Tibial nerve (tissue), 4 donors: Measurements from ENCODE around the gene SLC15A5. TPM values are rescaled to one million over a fixed set of nuclear protein-coding genes. Genes with fewer than 3 reads are reported as not detected.

ENCODE experiments used
- DNase-seq, 2 donors: peaks; one replicate each; pipeline ENCODE4 v3.0.0-alpha.2; 2019; ENCODE audit warnings: low spot score in 2 of 2
- H3K27ac ChIP-seq, 4 donors: fragments of 200-600 bp; sonication (generic) in 3 of 4; one replicate each; pipeline ENCODE4 v1.5.1; 2017 to 2019; ENCODE audit warnings: mild to moderate bottlenecking in 1 of 4
- H3K27me3 ChIP-seq, 2 donors: fragments of 200-600 bp; sonication (generic) in 1 of 2; one replicate each; pipeline versions ENCODE4 v1.5.1 to v1.6.0; 2017 to 2019
- H3K36me3 ChIP-seq, 3 donors: fragments of 200-600 bp; sonication (generic); one replicate each; pipeline ENCODE4 v1.5.1; 2018 to 2019
- H3K4me1 ChIP-seq, 4 donors: fragments of 200-600 bp; sonication (generic) in 3 of 4; one replicate each; pipeline ENCODE4 v1.5.1; 2017 to 2019
- H3K4me3 ChIP-seq, 4 donors: fragments of 200-600 bp; sonication (generic) in 3 of 4; one replicate each; pipeline ENCODE4 v1.5.1; 2017 to 2019; ENCODE audit warnings: mild to moderate bottlenecking in 1 of 4, moderate library complexity in 1 of 4
- H3K9me3 ChIP-seq, 4 donors: fragments of 200-600 bp; sonication (generic) in 3 of 4; one replicate each; pipeline ENCODE4 v1.5.1; 2017 to 2019
- EP300 ChIP-seq, 2 donors: sonication (generic); formaldehyde crosslinking; IDR thresholded peaks; one replicate each; pipeline ENCODE4 v1.6.1; 2017; ENCODE audit warnings: antibody characterized with exemption in 2 of 2, mild to moderate bottlenecking in 1 of 2
- POLR2A ChIP-seq, 2 donors: fragments of 450-650 bp; IDR thresholded peaks; one replicate each; pipeline ENCODE4 v1.6.1; 2017; ENCODE audit warnings: antibody characterized with exemption in 2 of 2, mild to moderate bottlenecking in 2 of 2, moderate library complexity in 2 of 2
- WGBS, 2 donors: methylation state at CpG; one replicate each; pipeline ENCODE4 v1.1.5; 2018; 5-methylcytosine and 5-hydroxymethylcytosine counted together
- total RNA-seq, 4 donors: library from RNA; depleted of rRNA; stranded (reverse); fragments of >200 nt; gene quantifications; one replicate each; pipeline ENCODE4 v1.1.0, GENCODE V29; 2016
- TF ChIP-seq, protein P1 (sequence below), 5 experiments: fragments of 200-600 bp in 3 of 5; fragments of 450-650 bp in 2 of 5; sonication (generic) in 3 of 5; IDR thresholded peaks; one replicate each; pipeline ENCODE4 v1.5.1; 2016 to 2019; ENCODE audit warnings: antibody characterized with exemption in 5 of 5, mild to moderate bottlenecking in 3 of 5, moderate library complexity in 2 of 5

Gene SLC15A5
- total RNA-seq, 4 donors from 2014 or later: not detected

- WGBS, 2 donors: 10 to 18% methylated on average over 2 of the region's 2 CpGs
- Histone ChIP-seq H3K27me3 (no peaks in the 10 kb centered on the region), H3K4me3 (no peak overlapping the region), H3K9me3 (no peaks in the 10 kb centered on the region), H3K36me3 (no peaks in the 10 kb centered on the region), H3K4me1 (peaks cover 0 to 25% (median 3%) of the 10 kb centered on the region in 4 donors), H3K27ac (peak overlapping the region in 2 of 4 donors; percentile 61 to 70)
- TF ChIP-seq, protein P1, sequence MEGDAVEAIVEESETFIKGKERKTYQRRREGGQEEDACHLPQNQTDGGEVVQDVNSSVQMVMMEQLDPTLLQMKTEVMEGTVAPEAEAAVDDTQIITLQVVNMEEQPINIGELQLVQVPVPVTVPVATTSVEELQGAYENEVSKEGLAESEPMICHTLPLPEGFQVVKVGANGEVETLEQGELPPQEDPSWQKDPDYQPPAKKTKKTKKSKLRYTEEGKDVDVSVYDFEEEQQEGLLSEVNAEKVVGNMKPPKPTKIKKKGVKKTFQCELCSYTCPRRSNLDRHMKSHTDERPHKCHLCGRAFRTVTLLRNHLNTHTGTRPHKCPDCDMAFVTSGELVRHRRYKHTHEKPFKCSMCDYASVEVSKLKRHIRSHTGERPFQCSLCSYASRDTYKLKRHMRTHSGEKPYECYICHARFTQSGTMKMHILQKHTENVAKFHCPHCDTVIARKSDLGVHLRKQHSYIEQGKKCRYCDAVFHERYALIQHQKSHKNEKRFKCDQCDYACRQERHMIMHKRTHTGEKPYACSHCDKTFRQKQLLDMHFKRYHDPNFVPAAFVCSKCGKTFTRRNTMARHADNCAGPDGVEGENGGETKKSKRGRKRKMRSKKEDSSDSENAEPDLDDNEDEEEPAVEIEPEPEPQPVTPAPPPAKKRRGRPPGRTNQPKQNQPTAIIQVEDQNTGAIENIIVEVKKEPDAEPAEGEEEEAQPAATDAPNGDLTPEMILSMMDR (IDR thresholded peaks at IDR 0.05): no peak
- TF ChIP-seq EP300 (IDR thresholded peaks at IDR 0.05) (no peak), POLR2A (IDR thresholded peaks at IDR 0.05) (no peak)
- peak in 1 of 2 donors; percentile 68 for DNase-seq
These were observed 21.9 kb upstream of the SLC15A5 start for GRCh38 chr12:16299403-16299802.

DNA sequence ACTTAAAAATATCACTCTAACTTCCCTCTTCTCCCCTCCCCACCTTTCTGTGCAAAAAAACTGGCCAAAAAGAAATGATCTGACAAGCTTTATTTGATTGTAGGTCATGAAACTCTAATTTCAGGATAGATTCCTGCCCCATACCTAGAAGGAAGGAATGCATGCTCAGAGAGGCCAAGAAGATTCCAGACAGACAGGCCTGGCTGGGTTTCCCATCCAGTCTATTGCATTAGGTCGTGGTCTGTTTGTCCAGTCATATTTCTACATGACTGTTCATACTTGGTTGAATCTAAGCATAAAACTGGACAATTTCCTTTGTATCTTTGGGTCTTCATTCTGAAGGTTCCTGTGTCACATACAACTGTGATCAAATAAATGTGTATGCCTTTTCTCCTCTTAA, 20.0 kb upstream of the SLC15A5 start:
- Histone ChIP-seq H3K27me3 (no peaks in the 10 kb centered on the region), H3K27ac (no peak overlapping the region), H3K4me3 (no peak overlapping the region), H3K36me3 (no peaks in the 10 kb centered on the region), H3K4me1 (peaks cover 0 to 25% (median 3%) of the 10 kb centered on the region in 4 donors), H3K9me3 (no peaks in the 10 kb centered on the region)
- TF ChIP-seq POLR2A (IDR thresholded peaks at IDR 0.05) (no peak), EP300 (IDR thresholded peaks at IDR 0.05) (no peak)
- TF ChIP-seq, protein P1 (IDR thresholded peaks at IDR 0.05): no peak
- no peak for DNase-seq
- WGBS, 2 donors: 71 to 75% methylated on average over 1 of the region's 1 CpG

GRCh38 chr12:16294376-16294956, 17.0 kb upstream of the SLC15A5 start:
- no peaks in the 10 kb centered on the region for H3K27me3 ChIP-seq
- no peak for DNase-seq
- TF ChIP-seq POLR2A (IDR thresholded peaks at IDR 0.05) (no peak), EP300 (IDR thresholded peaks at IDR 0.05) (no peak)
- TF ChIP-seq, protein P1 (IDR thresholded peaks at IDR 0.05): no peak
- no peak overlapping the region for H3K27ac ChIP-seq
- WGBS, 2 donors: 2 to 9% methylated on average over 1 of the region's 1 CpG
- no peaks in the 10 kb centered on the region for H3K9me3 ChIP-seq
- H3K4me1 ChIP-seq: peaks cover 0 to 5% (median 0%) of the 10 kb centered on the region in 4 donors
- no peaks in the 10 kb centered on the region for H3K36me3 ChIP-seq
- H3K4me3 ChIP-seq: no peak overlapping the region

- Histone ChIP-seq H3K27ac (no peak overlapping the region), H3K4me1 (no peaks in the 10 kb centered on the region), H3K36me3 (no peaks in the 10 kb centered on the region), H3K4me3 (no peak overlapping the region), H3K9me3 (no peaks in the 10 kb centered on the region), H3K27me3 (no peaks in the 10 kb centered on the region)
- 89 to 90% methylated on average over 4 of the region's 4 CpGs for WGBS, 2 donors
- no peak for DNase-seq
- TF ChIP-seq, protein P1 (IDR thresholded peaks at IDR 0.05): no peak
- no peak for TF ChIP-seq EP300 (IDR thresholded peaks at IDR 0.05)
- no peak for TF ChIP-seq POLR2A (IDR thresholded peaks at IDR 0.05)
These were observed 13.5 kb upstream of the SLC15A5 start for GRCh38 chr12:16291032-16291431.

- Histone ChIP-seq H3K27me3 (no peaks in the 10 kb centered on the region), H3K4me3 (no peak overlapping the region), H3K27ac (no peak overlapping the region), H3K4me1 (peaks cover 0 to 5% (median 2%) of the 10 kb centered on the region in 4 donors), H3K9me3 (no peaks in the 10 kb centered on the region), H3K36me3 (no peaks in the 10 kb centered on the region)
- DNase-seq: no peak
- TF ChIP-seq, protein P1 (IDR thresholded peaks at IDR 0.05): no peak
- TF ChIP-seq EP300 (IDR thresholded peaks at IDR 0.05) (no peak), POLR2A (IDR thresholded peaks at IDR 0.05) (no peak)
- 81 to 85% methylated on average over 3 of the region's 3 CpGs for WGBS, 2 donors
These were observed 8.1 kb upstream of the SLC15A5 start for GRCh38 chr12:16285586-16285985.
